ENCODE data around the gene HPN. TPM values are rescaled to one million over a fixed set of nuclear protein-coding genes. Genes with fewer than 3 reads are reported as not detected.
"Not testable (repeated sequence)": the region's sequence is repeated elsewhere in the genome, so short reads cannot be mapped to it uniquely, and the experiment has no call there.

HPN gene
- total RNA-seq, 2 experiments from 2014 or later, result not detected

GRCh38 chr19:35013820-35014754 lies 27.4 kb upstream of the HPN start:
- H3K27me3 ChIP-seq (ENCODE audit: control insufficient read depth in 1 of 2, insufficient read depth in 2 of 2, low read length in 2 of 2), result no peaks in the 10 kb centered on the region
- Mint-ChIP-seq H3K4me1 (ENCODE audit: low read depth) (peaks cover 77% of the 10 kb centered on the region), H3K9me3 (no peaks in the 10 kb centered on the region), H3K27ac (peak overlapping the region; percentile 91), H3K36me3 (ENCODE audit: low read depth) (peaks cover 84% of the 10 kb centered on the region), H3K27me3 (no peaks in the 10 kb centered on the region), H3K4me3 (peak overlapping the region; percentile 87)
- intact Hi-C loops (cut with DNase I, micrococcal nuclease), result loop anchor here (1.0 to 5.0 kb wide), 6 partner anchors 13 to 282 kb away; partner anchors contain the start of gene ZNF181 (in 1 of the 2)
- H3K4me1 ChIP-seq (ENCODE audit: insufficient read depth, low read length), result peaks cover 83% of the 10 kb centered on the region
- peaks cover 74% of the 10 kb centered on the region for H3K36me3 ChIP-seq (ENCODE audit: insufficient read depth, low read length)
- ChIA-PET CTCF (interaction anchor here (0.5 to 3.3 kb wide), 6 partner anchors 12 to 175 kb away, joined by 3 to 50 read pairs (median 4); no protein-coding TSS in a partner anchor), POLR2A (interaction anchor here (0.6 to 11.9 kb wide), 33 partner anchors 9 to 336 kb away, joined by 3 to 205 read pairs (median 4); partner anchors contain the start of genes GRAMD1A, SCN1B, USF2 and ZNF181)
- TF ChIP-seq CTCF (IDR thresholded peaks at IDR 0.05), result no peak
- DNase-seq (peak; percentile 58 to 91 (median 68)), ATAC-seq (ENCODE audit: poor library complexity) (peak; percentile 73)
- peak overlapping the region; percentile 48 for H3K4me3 ChIP-seq (ENCODE audit: low read length)
- H3K9me3 ChIP-seq (ENCODE audit: control insufficient read depth in 1 of 2, insufficient read depth in 1 of 2, low read length in 2 of 2), result no peaks in the 10 kb centered on the region
- peak overlapping the region; percentile 79 to 87 for H3K27ac ChIP-seq (ENCODE audit: low read depth in 1 of 2, low read length in 2 of 2)

- not testable (repeated sequence) for ATAC-seq (ENCODE audit: poor library complexity); H3K9me3 Mint-ChIP-seq
- POLR2A ChIA-PET, result interaction anchor here (0.6 to 11.9 kb wide), 30 partner anchors 8 to 337 kb away, joined by 3 to 205 read pairs (median 4); partner anchors contain the start of genes GRAMD1A, SCN1B, USF2 and ZNF181
Observed at GRCh38 chr19:35014774-35015173, 26.7 kb upstream of the HPN start.

GRCh38 chr19:35015270-35015953 lies 26.1 kb upstream of the HPN start:
- no peaks in the 10 kb centered on the region for H3K9me3 Mint-ChIP-seq
- Histone ChIP-seq H3K4me1 (ENCODE audit: insufficient read depth, low read length) (peaks cover 71% of the 10 kb centered on the region), H3K27me3 (ENCODE audit: control insufficient read depth in 1 of 2, insufficient read depth in 2 of 2, low read length in 2 of 2) (no peaks in the 10 kb centered on the region), H3K36me3 (ENCODE audit: insufficient read depth, low read length) (peaks cover 74% of the 10 kb centered on the region), H3K27ac (ENCODE audit: low read depth in 1 of 2, low read length in 2 of 2) (peak overlapping the region; percentile 79 to 87), H3K9me3 (ENCODE audit: control insufficient read depth in 1 of 2, insufficient read depth in 1 of 2, low read length in 2 of 2) (no peaks in the 10 kb centered on the region), H3K4me3 (ENCODE audit: low read length) (no peak overlapping the region)
- no peaks in the 10 kb centered on the region for H3K27me3 Mint-ChIP-seq
- peaks cover 69% of the 10 kb centered on the region for H3K4me1 Mint-ChIP-seq (ENCODE audit: low read depth)
- intact Hi-C loops (cut with DNase I, micrococcal nuclease), result no loop called here
- no peak for TF ChIP-seq CTCF (IDR thresholded peaks at IDR 0.05)
- ATAC-seq (ENCODE audit: poor library complexity) (no peak), DNase-seq (no peak)
- H3K36me3 Mint-ChIP-seq (ENCODE audit: low read depth), result peaks cover 85% of the 10 kb centered on the region
- ChIA-PET POLR2A (interaction anchor here (0.7 to 11.9 kb wide), 11 partner anchors 12 to 101 kb away, joined by 3 to 205 read pairs (median 6); partner anchors contain the start of genes GRAMD1A, SCN1B and ZNF792), CTCF (interaction anchor here (3.3 kb wide), 1 partner anchor 42 kb away, joined by 50 read pairs; no protein-coding TSS in a partner anchor)
- peak overlapping the region; percentile 91 for H3K27ac Mint-ChIP-seq
- H3K4me3 Mint-ChIP-seq, result no peak overlapping the region

More at GRCh38 chr19:35014774-35015173, 26.7 kb upstream of the HPN start:
- not testable (repeated sequence) for H3K27me3 ChIP-seq (ENCODE audit: control insufficient read depth in 1 of 2, insufficient read depth in 2 of 2, low read length in 2 of 2); DNase-seq; H3K27me3 Mint-ChIP-seq; H3K9me3 ChIP-seq (ENCODE audit: control insufficient read depth in 1 of 2, insufficient read depth in 1 of 2, low read length in 2 of 2); H3K4me3 ChIP-seq (ENCODE audit: low read length)
- peaks cover 74% of the 10 kb centered on the region for H3K36me3 ChIP-seq (ENCODE audit: insufficient read depth, low read length)
- peak overlapping the region; percentile 79 to 87 for H3K27ac ChIP-seq (ENCODE audit: low read depth in 1 of 2, low read length in 2 of 2)
- Mint-ChIP-seq H3K27ac (peak overlapping the region; percentile 91), H3K4me3 (peak overlapping the region; percentile 77), H3K4me1 (ENCODE audit: low read depth) (peaks cover 73% of the 10 kb centered on the region), H3K36me3 (ENCODE audit: low read depth) (peaks cover 83% of the 10 kb centered on the region)
- intact Hi-C loops (cut with DNase I, micrococcal nuclease), result loop anchor here (1.0 to 5.0 kb wide), 4 partner anchors 17 to 282 kb away; partner anchors contain the start of gene ZNF181 (in 1 of the 2)
- H3K4me1 ChIP-seq (ENCODE audit: insufficient read depth, low read length), result peaks cover 78% of the 10 kb centered on the region
- CTCF ChIA-PET, result interaction anchor here (1.2 to 3.3 kb wide), 3 partner anchors 13 to 176 kb away, joined by 4 to 50 read pairs (median 31); no protein-coding TSS in a partner anchor
